OCI-LY1 (cell line): ENCODE results near the gene CDC27.

Source experiments
- CTCF ChIP-seq: fragments of 200-600 bp; sonication (generic), shearing (Covaris generic); IDR thresholded peaks from 2 replicates; pipeline ENCODE4 v1.5.1; 2017; ENCODE audit warnings: mild to moderate bottlenecking, antibody characterized with exemption, low read length, moderate library complexity, mixed read lengths
- EZH2 ChIP-seq: fragments of 200-600 bp; sonication (generic), shearing (Covaris generic); IDR thresholded peaks from 2 replicates; pipeline ENCODE4 v1.8.0; 2017; ENCODE audit warnings: borderline replicate concordance, mixed run types, mild to moderate bottlenecking, antibody characterized with exemption, low read length, moderate library complexity, mixed read lengths

GRCh38 chr17:47172696-47173565 lies 16.2 kb downstream of the CDC27 start:
- no peak for TF ChIP-seq CTCF
- TF ChIP-seq EZH2 = no peak
